Neuronal stem cell (in vitro differentiated cells): ENCODE results near the gene KRT12.

Experiments used
- DNase-seq: peaks from one replicate; pipeline ENCODE4 v3.0.0-alpha.2; 2013; ENCODE audit warnings: low spot score
- H2AFZ ChIP-seq: one replicate; pipeline ENCODE4 v1.6.1; 2013; ENCODE audit warnings: mild to moderate bottlenecking, low read length, inconsistent platforms
- H2AK5ac ChIP-seq: 2 replicates; pipeline ENCODE4 v1.6.1; 2013; ENCODE audit warnings: low read depth, mild to moderate bottlenecking, inconsistent platforms, low read length, moderate library complexity, mixed read lengths
- H2BK120ac ChIP-seq: 2 replicates; pipeline ENCODE4 v1.6.1; 2013; ENCODE audit warnings: low read depth, mild to moderate bottlenecking, inconsistent platforms, low read length, moderate library complexity, mixed read lengths
- H2BK12ac ChIP-seq: one replicate; pipeline ENCODE4 v1.6.1; 2013; ENCODE audit warnings: low read length, inconsistent platforms
- H2BK15ac ChIP-seq: 2 replicates; pipeline ENCODE4 v1.6.1; 2013; ENCODE audit warnings: mild to moderate bottlenecking, low read length, inconsistent platforms, mixed read lengths
- H2BK5ac ChIP-seq: one replicate; pipeline ENCODE4 v1.6.1; 2013; ENCODE audit warnings: inconsistent platforms, mild to moderate bottlenecking, low read length, moderate library complexity
- H3K14ac ChIP-seq: one replicate; pipeline ENCODE4 v1.6.1; 2013; ENCODE audit warnings: low read length, inconsistent platforms
- H3K18ac ChIP-seq: 2 replicates; pipeline ENCODE4 v1.6.1; 2013; ENCODE audit warnings: low read length, inconsistent platforms
- H3K23ac ChIP-seq: 2 replicates; pipeline ENCODE4 v1.6.1; 2013; ENCODE audit warnings: low read depth, mild to moderate bottlenecking, mixed read lengths, low read length, inconsistent platforms; ENCODE audit not compliant: poor library complexity
- H3K27ac ChIP-seq: replicated peaks from 3 replicates; pipeline ENCODE4 v1.5.1; 2013; ENCODE audit warnings: low read length, inconsistent platforms
- H3K27me3 ChIP-seq, 3 experiments: 2 replicates each; pipeline ENCODE4 v1.6.1; 2013; ENCODE audit warnings: low read length in 3 of 3, mild to moderate bottlenecking in 2 of 3, inconsistent platforms in 1 of 3, low read depth in 1 of 3, mixed read lengths in 1 of 3, moderate library complexity in 1 of 3; ENCODE audit not compliant: control insufficient read depth in 3 of 3, insufficient read depth in 3 of 3
- H3K36me3 ChIP-seq, 2 donors: replicated peaks in 1 of 2; 2 replicates each; pipeline ENCODE4 v1.6.1; 2013; ENCODE audit warnings: low read length in 2 of 2; ENCODE audit not compliant: control insufficient read depth in 2 of 2, insufficient read depth in 2 of 2
- H3K4ac ChIP-seq: 2 replicates; pipeline ENCODE4 v1.6.1; 2013; ENCODE audit warnings: inconsistent platforms, mild to moderate bottlenecking, low read length, moderate library complexity
- H3K4me1 ChIP-seq, 2 donors: 1 replicate in 1 of 2; 2 replicates in 1 of 2; pipeline ENCODE4 v1.6.1; 2013; ENCODE audit warnings: low read length in 2 of 2, low read depth in 1 of 2; ENCODE audit not compliant: control insufficient read depth in 2 of 2, insufficient read depth in 1 of 2
- H3K4me2 ChIP-seq: one replicate; pipeline ENCODE4 v1.6.1; 2013; ENCODE audit warnings: mild to moderate bottlenecking, low read length, inconsistent platforms; ENCODE audit not compliant: insufficient read depth, poor library complexity, severe bottlenecking
- H3K4me3 ChIP-seq, 2 donors: 2 replicates each; pipeline ENCODE4 v1.5.1; 2013; ENCODE audit warnings: low read length in 2 of 2, mild to moderate bottlenecking in 2 of 2, inconsistent platforms in 1 of 2, moderate library complexity in 1 of 2
- H3K79me1 ChIP-seq: one replicate; pipeline ENCODE4 v1.6.1; 2013; ENCODE audit warnings: low read depth, mild to moderate bottlenecking, inconsistent platforms, low read length, moderate library complexity
- H3K9ac ChIP-seq: one replicate; pipeline ENCODE4 v1.6.1; 2013; ENCODE audit warnings: mild to moderate bottlenecking, low read depth, low read length, inconsistent platforms; ENCODE audit not compliant: poor library complexity
- H3K9me3 ChIP-seq, 2 donors: replicated peaks in 1 of 2; 2 replicates each; pipeline versions ENCODE3 to v1.6.1; 2013; ENCODE audit warnings: low read length in 2 of 2, mild to moderate bottlenecking in 2 of 2, inconsistent platforms in 1 of 2, low read depth in 1 of 2, mixed read lengths in 1 of 2, moderate library complexity in 1 of 2; ENCODE audit not compliant: control insufficient read depth in 2 of 2, insufficient read depth in 1 of 2
- H4K8ac ChIP-seq: one replicate; pipeline ENCODE4 v1.6.1; 2013; ENCODE audit warnings: low read depth, mild to moderate bottlenecking, inconsistent platforms, low read length, moderate library complexity
- H4K91ac ChIP-seq: one replicate; pipeline ENCODE4 v1.6.1; 2013; ENCODE audit warnings: low read length, low read depth, mild to moderate bottlenecking, inconsistent platforms; ENCODE audit not compliant: poor library complexity
- WGBS, 2 donors: extraction: QIAGEN DNeasy Blood & Tissue Kit; methylation state at CpG; one replicate each; pipeline ENCODE4 v1.1.7; 2013; ENCODE audit warnings: missing lambda C conversion rate in 2 of 2, mixed read lengths in 1 of 2; ENCODE audit not compliant: insufficient read length in 2 of 2, insufficient replicate concordance in 1 of 2; ENCODE audit errors: extremely low coverage in 2 of 2; 5-methylcytosine and 5-hydroxymethylcytosine counted together

The KRT12 gene

DNA sequence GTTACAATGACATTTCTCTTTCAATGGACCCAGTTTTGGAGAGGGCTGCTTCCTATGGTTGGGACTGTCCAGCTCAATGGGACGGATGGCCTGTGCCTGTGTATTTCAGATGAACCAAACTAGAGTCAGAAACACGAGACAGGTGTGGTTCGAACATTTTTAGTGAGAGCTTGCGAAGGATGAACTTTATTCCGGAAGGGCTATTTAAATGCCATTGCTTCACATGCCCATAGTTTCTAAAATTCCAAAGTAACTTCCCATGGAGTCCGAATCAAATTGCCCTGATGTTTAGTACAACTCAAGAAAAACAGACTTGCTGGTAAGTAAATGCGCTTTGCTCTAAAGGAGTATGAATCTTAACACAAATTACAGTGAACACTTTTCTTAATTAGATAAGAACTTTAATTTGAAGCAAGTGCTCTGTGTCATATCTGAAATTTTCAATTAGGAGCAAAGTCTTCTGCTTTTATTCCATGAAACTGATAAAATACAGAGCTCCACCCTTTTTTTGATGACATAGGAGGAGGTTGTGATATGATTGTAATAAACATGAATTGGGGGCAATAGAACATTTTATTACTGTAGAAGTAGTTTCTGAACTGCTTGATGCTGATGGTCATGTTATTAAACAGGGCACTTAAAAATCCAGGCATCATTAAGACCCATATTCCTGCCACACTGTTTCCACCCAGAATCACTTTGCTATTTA, 16.8 kb upstream of the KRT12 start:
- H3K9ac ChIP-seq: no peak overlapping the region
- no peak overlapping the region for H3K4ac ChIP-seq
- H3K27ac ChIP-seq: no peak overlapping the region
- H2AK5ac ChIP-seq: no peak overlapping the region
- DNase-seq: no peak
- H4K8ac ChIP-seq: no peak overlapping the region
- H2BK12ac ChIP-seq: no peak overlapping the region
- no peak overlapping the region for H2BK15ac ChIP-seq
- no peaks in the 10 kb centered on the region for H3K79me1 ChIP-seq
- H3K14ac ChIP-seq: no peak overlapping the region
- no peaks in the 10 kb centered on the region for H3K9me3 ChIP-seq
- H2BK5ac ChIP-seq: no peak overlapping the region
- no CpG with 5 or more reads among the region's 7 CpGs for WGBS, 2 donors
- no peak overlapping the region for H3K23ac ChIP-seq
- H3K27me3 ChIP-seq: peaks cover 0 to 5% (median 0%) of the 10 kb centered on the region in 3 experiments
- H2BK120ac ChIP-seq: no peak overlapping the region
- no peaks in the 10 kb centered on the region for H3K36me3 ChIP-seq
- no peak overlapping the region for H4K91ac ChIP-seq
- H3K4me2 ChIP-seq: no peak overlapping the region
- H3K4me3 ChIP-seq: no peak overlapping the region
- H2AFZ ChIP-seq: no peak overlapping the region
- no peaks in the 10 kb centered on the region for H3K4me1 ChIP-seq
- H3K18ac ChIP-seq: no peak overlapping the region

DNA sequence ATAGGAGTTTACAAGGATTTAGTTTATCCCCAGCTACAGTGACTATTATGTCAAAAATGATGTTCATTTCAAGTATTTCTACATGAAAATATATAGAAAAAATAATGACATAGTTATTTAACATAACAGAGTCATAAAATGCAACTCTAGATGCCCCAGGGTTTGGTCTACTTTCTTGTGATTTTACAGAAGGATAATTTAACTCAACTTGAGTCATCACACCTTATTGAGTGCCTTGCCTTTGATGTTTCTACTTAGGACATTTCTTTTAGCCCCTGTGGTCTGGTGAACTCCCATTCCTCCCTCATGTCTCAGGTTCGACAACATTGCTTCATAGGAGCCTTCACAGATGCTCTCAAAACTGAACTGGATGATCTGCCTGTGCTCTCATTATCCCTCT, 16.0 kb upstream of the KRT12 start:
- Histone ChIP-seq H3K9ac (no peak overlapping the region), H3K18ac (no peak overlapping the region), H4K8ac (no peak overlapping the region), H3K23ac (no peak overlapping the region), H3K27ac (no peak overlapping the region), H3K79me1 (no peaks in the 10 kb centered on the region), H3K36me3 (no peaks in the 10 kb centered on the region), H2BK15ac (no peak overlapping the region), H3K14ac (no peak overlapping the region), H2BK12ac (no peak overlapping the region), H3K9me3 (no peaks in the 10 kb centered on the region), H3K4me1 (no peaks in the 10 kb centered on the region), H3K4ac (no peak overlapping the region), H4K91ac (no peak overlapping the region), H2BK120ac (no peak overlapping the region), H3K27me3 (peaks cover 0 to 5% (median 0%) of the 10 kb centered on the region in 3 experiments), H2AFZ (no peak overlapping the region), H3K4me3 (no peak overlapping the region), H3K4me2 (no peak overlapping the region), H2AK5ac (no peak overlapping the region), H2BK5ac (no peak overlapping the region)
- no CpG with 5 or more reads among the region's 1 CpG for WGBS, 2 donors
- no peak for DNase-seq

DNA sequence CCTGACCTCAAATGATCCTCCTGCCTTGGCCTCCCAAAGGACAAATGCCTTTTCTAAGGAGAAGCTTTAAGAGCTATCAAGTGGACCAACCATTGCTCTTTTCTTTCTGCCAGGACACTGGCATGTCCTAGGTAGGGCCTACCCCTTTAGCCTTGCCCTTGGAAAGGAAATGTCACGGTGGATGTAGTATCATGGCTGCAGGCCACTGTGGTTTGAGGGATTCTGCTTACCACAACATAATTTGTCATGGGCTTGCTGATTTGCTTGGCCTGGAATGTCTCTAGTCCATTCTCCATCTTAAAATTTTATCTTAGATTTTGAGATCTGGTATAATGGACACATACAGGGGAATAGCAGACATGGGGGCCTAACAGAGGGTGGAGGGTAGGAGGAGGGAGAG, 12.0 kb upstream of the KRT12 start:
- no peak overlapping the region for H3K9ac ChIP-seq
- no peak overlapping the region for H2BK15ac ChIP-seq
- no peak overlapping the region for H2BK120ac ChIP-seq
- H2AK5ac ChIP-seq: no peak overlapping the region
- no peaks in the 10 kb centered on the region for H3K36me3 ChIP-seq
- H3K14ac ChIP-seq: no peak overlapping the region
- no peak overlapping the region for H4K8ac ChIP-seq
- peaks cover 0 to 3% (median 0%) of the 10 kb centered on the region in 3 experiments for H3K27me3 ChIP-seq
- no peaks in the 10 kb centered on the region for H3K9me3 ChIP-seq
- no peaks in the 10 kb centered on the region for H3K4me1 ChIP-seq
- no peak overlapping the region for H3K18ac ChIP-seq
- H3K4ac ChIP-seq: no peak overlapping the region
- no peak overlapping the region for H2AFZ ChIP-seq
- H4K91ac ChIP-seq: no peak overlapping the region
- H2BK5ac ChIP-seq: no peak overlapping the region
- no peak overlapping the region for H3K4me3 ChIP-seq
- no peaks in the 10 kb centered on the region for H3K79me1 ChIP-seq
- H3K27ac ChIP-seq: no peak overlapping the region
- no peak for DNase-seq
- no CpG with 5 or more reads among the region's 1 CpG for WGBS, 2 donors
- H2BK12ac ChIP-seq: no peak overlapping the region
- no peak overlapping the region for H3K23ac ChIP-seq
- no peak overlapping the region for H3K4me2 ChIP-seq

GRCh38 chr17:40878044-40878443, 11.0 kb upstream of the KRT12 start:
- Histone ChIP-seq H2AK5ac (no peak overlapping the region), H3K9me3 (no peaks in the 10 kb centered on the region), H4K8ac (no peak overlapping the region), H3K27me3 (peaks cover 0 to 8% (median 0%) of the 10 kb centered on the region in 3 experiments), H3K79me1 (no peaks in the 10 kb centered on the region), H3K36me3 (no peaks in the 10 kb centered on the region), H3K9ac (no peak overlapping the region), H3K4me3 (no peak overlapping the region), H3K27ac (no peak overlapping the region), H3K14ac (no peak overlapping the region), H3K18ac (no peak overlapping the region), H2BK5ac (no peak overlapping the region), H2BK12ac (no peak overlapping the region), H3K23ac (no peak overlapping the region), H2BK120ac (no peak overlapping the region), H3K4ac (no peak overlapping the region), H3K4me2 (no peak overlapping the region), H2AFZ (no peak overlapping the region), H4K91ac (no peak overlapping the region), H3K4me1 (no peaks in the 10 kb centered on the region), H2BK15ac (no peak overlapping the region)
- no CpG with 5 or more reads among the region's 9 CpGs for WGBS, 2 donors
- DNase-seq: no peak
